Gastrocnemius medialis (tissue), 4 donors: ENCODE measurements around the gene RNF214. TPM values are rescaled to one million over a fixed set of nuclear protein-coding genes. Genes with fewer than 3 reads are reported as not detected.

ENCODE experiments used
- ATAC-seq, 2 donors: fragments of 150-250 bp; one replicate each; pipeline ENCODE4 v1.9.1; 2016
- DNase-seq, 2 donors: peaks; one replicate each; pipeline ENCODE4 v3.0.0-alpha.2; 2019
- H3K27ac ChIP-seq, 4 donors: fragments of 200-600 bp; sonication (generic); 1 replicate in 1 of 4; 2 replicates in 3 of 4; pipeline ENCODE4 v1.5.1; 2016 to 2018; ENCODE audit warnings: mild to moderate bottlenecking in 2 of 4, moderate library complexity in 1 of 4
- H3K27me3 ChIP-seq, 3 donors: fragments of 200-600 bp; sonication (generic) in 2 of 3; 1 replicate in 1 of 3; 2 replicates in 2 of 3; pipeline versions ENCODE4 v1.5.1 to v1.6.0; 2016 to 2019; ENCODE audit warnings: mild to moderate bottlenecking in 1 of 3, moderate library complexity in 1 of 3
- H3K36me3 ChIP-seq, 2 donors: fragments of 200-600 bp; sonication (generic) in 1 of 2; one replicate each; pipeline ENCODE4 v1.5.1; 2017 to 2018
- H3K4me1 ChIP-seq, 2 donors: fragments of 200-600 bp; sonication (generic) in 1 of 2; one replicate each; pipeline ENCODE4 v1.5.1; 2016 to 2017; ENCODE audit warnings: mild to moderate bottlenecking in 2 of 2
- H3K4me3 ChIP-seq, 4 donors: fragments of 200-600 bp; sonication (generic) in 3 of 4; 1 replicate in 1 of 4; 2 replicates in 3 of 4; pipeline ENCODE4 v1.5.1; 2016 to 2019; ENCODE audit warnings: mild to moderate bottlenecking in 2 of 4
- H3K9me3 ChIP-seq, 3 donors: fragments of 200-600 bp; sonication (generic) in 2 of 3; 1 replicate in 1 of 3; 2 replicates in 2 of 3; pipeline ENCODE4 v1.5.1; 2016 to 2019
- POLR2A ChIP-seq, 2 donors: fragments of 450-650 bp; IDR thresholded peaks; one replicate each; pipeline ENCODE4 v1.6.1; 2017; ENCODE audit warnings: antibody characterized with exemption in 2 of 2, mild to moderate bottlenecking in 2 of 2, moderate library complexity in 2 of 2
- in situ Hi-C, 4 donors: fragments of 200-750 bp; cut with MboI; loops; one replicate each; pipeline versions ENCODE4 v1.15.0 to v1.8.0; 2017; ENCODE audit warnings: low sequenced_read_pairs in 4 of 4
- intact Hi-C: fragments of 100-400 bp; cut with DNase I; formaldehyde crosslinking; loops from one replicate; pipeline ENCODE4 v1.15.1; 2023; ENCODE audit warnings: low total_unique reads
- total RNA-seq, 4 donors: library from RNA; depleted of rRNA; stranded (reverse); fragments of >200 nt; gene quantifications; one replicate each; pipeline versions ENCODE4 v1.1.0 to v1.2.3, GENCODE V29; 2016
- TF ChIP-seq, protein P1 (sequence below), 5 experiments: fragments of 450-650 bp in 3 of 5; fragments of 200-600 bp in 2 of 5; sonication (generic) in 2 of 5; IDR thresholded peaks in 4 of 5; conservative IDR thresholded peaks in 1 of 5; 1 replicate in 4 of 5; 2 replicates in 1 of 5; pipeline ENCODE4 v1.5.1; 2016 to 2019; ENCODE audit warnings: antibody characterized with exemption in 5 of 5, mild to moderate bottlenecking in 3 of 5, moderate library complexity in 3 of 5

The RNF214 gene
- total RNA-seq, 4 donors from 2014 or later, result 17.1 to 22.7 (median 19.9) TPM

GRCh38 chr11:117281159-117281558, 48.7 kb downstream of the RNF214 start:
- in situ Hi-C loops, result no loop called here
- ATAC-seq (no peak), DNase-seq (no peak)
- intact Hi-C loops, result no loop called here
- Histone ChIP-seq H3K27me3 (no peaks in the 10 kb centered on the region), H3K36me3 (peaks cover 0 to 67% of the 10 kb centered on the region in 2 donors), H3K9me3 (no peaks in the 10 kb centered on the region), H3K4me1 (no peaks in the 10 kb centered on the region), H3K4me3 (no peak overlapping the region), H3K27ac (no peak overlapping the region)
- no peak for TF ChIP-seq POLR2A (IDR thresholded peaks at IDR 0.05)
- TF ChIP-seq, protein P1, sequence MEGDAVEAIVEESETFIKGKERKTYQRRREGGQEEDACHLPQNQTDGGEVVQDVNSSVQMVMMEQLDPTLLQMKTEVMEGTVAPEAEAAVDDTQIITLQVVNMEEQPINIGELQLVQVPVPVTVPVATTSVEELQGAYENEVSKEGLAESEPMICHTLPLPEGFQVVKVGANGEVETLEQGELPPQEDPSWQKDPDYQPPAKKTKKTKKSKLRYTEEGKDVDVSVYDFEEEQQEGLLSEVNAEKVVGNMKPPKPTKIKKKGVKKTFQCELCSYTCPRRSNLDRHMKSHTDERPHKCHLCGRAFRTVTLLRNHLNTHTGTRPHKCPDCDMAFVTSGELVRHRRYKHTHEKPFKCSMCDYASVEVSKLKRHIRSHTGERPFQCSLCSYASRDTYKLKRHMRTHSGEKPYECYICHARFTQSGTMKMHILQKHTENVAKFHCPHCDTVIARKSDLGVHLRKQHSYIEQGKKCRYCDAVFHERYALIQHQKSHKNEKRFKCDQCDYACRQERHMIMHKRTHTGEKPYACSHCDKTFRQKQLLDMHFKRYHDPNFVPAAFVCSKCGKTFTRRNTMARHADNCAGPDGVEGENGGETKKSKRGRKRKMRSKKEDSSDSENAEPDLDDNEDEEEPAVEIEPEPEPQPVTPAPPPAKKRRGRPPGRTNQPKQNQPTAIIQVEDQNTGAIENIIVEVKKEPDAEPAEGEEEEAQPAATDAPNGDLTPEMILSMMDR (IDR thresholded peaks at IDR 0.05 in 4 of 5, conservative IDR thresholded peaks at IDR 0.05 in 1 of 5), result no peak

DNA sequence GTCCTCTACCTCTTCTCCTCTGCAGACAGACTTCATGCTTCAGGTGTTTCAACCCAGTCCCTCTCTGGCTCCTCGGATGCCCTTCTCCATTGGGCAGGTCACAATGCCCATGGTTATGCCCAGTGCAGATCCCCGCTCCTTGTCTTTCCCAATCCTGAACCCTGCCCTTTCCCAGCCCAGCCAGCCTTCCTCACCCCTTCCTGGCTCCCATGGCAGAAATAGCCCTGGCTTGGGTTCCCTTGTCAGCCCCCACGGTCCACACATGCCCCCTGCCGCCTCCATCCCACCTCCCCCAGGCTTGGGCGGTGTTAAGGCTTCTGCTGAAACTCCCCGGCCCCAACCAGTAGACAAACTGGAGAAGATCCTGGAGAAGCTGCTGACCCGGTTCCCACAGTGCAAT, 49.4 kb downstream of the RNF214 start:
- H3K27ac ChIP-seq, result no peak overlapping the region
- ATAC-seq (no peak), DNase-seq (no peak)
- peaks cover 0 to 74% of the 10 kb centered on the region in 2 donors for H3K36me3 ChIP-seq
- H3K9me3 ChIP-seq, result no peaks in the 10 kb centered on the region
- intact Hi-C loops (no loop called here), in situ Hi-C loops (no loop called here)
- no peaks in the 10 kb centered on the region for H3K27me3 ChIP-seq
- no peak for TF ChIP-seq POLR2A (IDR thresholded peaks at IDR 0.05)
- TF ChIP-seq, protein P1 (IDR thresholded peaks at IDR 0.05 in 4 of 5, conservative IDR thresholded peaks at IDR 0.05 in 1 of 5), result no peak
- no peak overlapping the region for H3K4me3 ChIP-seq
- H3K4me1 ChIP-seq, result no peaks in the 10 kb centered on the region

DNA sequence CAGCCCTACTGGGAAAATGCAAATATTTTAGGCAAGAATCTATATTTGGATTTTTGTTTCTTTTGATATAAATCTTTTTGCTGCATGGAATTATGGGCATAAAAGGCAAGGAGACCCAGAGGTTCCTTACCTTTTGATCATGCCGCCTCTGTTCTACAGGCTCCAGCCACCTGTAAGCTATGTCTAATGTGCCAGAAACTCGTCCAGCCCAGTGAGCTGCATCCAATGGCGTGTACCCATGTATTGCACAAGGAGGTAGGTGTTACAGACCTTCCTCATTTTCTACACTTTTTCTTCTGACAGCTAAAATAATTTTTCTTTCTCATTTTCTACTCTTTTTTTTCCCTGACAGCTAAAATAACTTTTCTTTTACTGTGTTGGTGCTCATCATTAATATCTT, 50.5 kb downstream of the RNF214 start:
- intact Hi-C loops, result no loop called here
- Histone ChIP-seq H3K27me3 (no peaks in the 10 kb centered on the region), H3K9me3 (no peaks in the 10 kb centered on the region), H3K4me1 (no peaks in the 10 kb centered on the region), H3K27ac (no peak overlapping the region), H3K4me3 (no peak overlapping the region), H3K36me3 (peaks cover 0 to 81% of the 10 kb centered on the region in 2 donors)
- TF ChIP-seq, protein P1 (IDR thresholded peaks at IDR 0.05 in 4 of 5, conservative IDR thresholded peaks at IDR 0.05 in 1 of 5), result no peak
- no peak for TF ChIP-seq POLR2A (IDR thresholded peaks at IDR 0.05)
- ATAC-seq (no peak), DNase-seq (no peak)
- in situ Hi-C loops, result no loop called here

- H3K4me3 ChIP-seq, result no peak overlapping the region
- DNase-seq, result no peak
- H3K27ac ChIP-seq, result no peak overlapping the region
- H3K36me3 ChIP-seq, result peaks cover 0 to 91% of the 10 kb centered on the region in 2 donors
- ATAC-seq, result no peak
- in situ Hi-C loops (no loop called here), intact Hi-C loops (no loop called here)
- TF ChIP-seq POLR2A (IDR thresholded peaks at IDR 0.05), result no peak
- TF ChIP-seq, protein P1 (IDR thresholded peaks at IDR 0.05 in 4 of 5, conservative IDR thresholded peaks at IDR 0.05 in 1 of 5), result no peak
- H3K4me1 ChIP-seq, result no peaks in the 10 kb centered on the region
- no peaks in the 10 kb centered on the region for H3K27me3 ChIP-seq
- H3K9me3 ChIP-seq, result no peaks in the 10 kb centered on the region
Measured at GRCh38 chr11:117284053-117284452, 51.6 kb downstream of the RNF214 start.

DNA sequence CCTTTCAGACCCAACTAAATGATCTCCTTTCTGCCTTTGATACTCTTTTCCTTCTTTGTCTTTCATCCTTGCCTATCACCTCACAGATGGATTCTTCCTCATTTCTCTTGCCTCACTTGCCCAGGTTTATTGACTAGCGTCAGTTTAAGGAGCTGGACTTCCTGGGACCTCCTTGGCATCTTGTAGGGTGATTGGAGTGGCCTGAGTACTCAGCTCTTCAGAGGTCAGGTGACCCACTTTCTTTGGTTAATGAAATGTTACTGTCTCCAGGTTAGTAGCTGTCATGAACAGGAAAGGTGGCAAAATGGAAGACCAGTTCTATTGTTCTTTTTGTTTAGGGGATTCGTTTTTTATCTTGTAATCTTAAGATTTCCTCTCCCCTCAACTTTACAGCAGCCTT, 54.1 kb downstream of the RNF214 start:
- Histone ChIP-seq H3K27me3 (no peaks in the 10 kb centered on the region), H3K4me3 (no peak overlapping the region), H3K27ac (no peak overlapping the region), H3K4me1 (no peaks in the 10 kb centered on the region), H3K36me3 (peaks cover 0 to 93% of the 10 kb centered on the region in 2 donors), H3K9me3 (no peaks in the 10 kb centered on the region)
- TF ChIP-seq, protein P1 (IDR thresholded peaks at IDR 0.05 in 4 of 5, conservative IDR thresholded peaks at IDR 0.05 in 1 of 5), result no peak
- TF ChIP-seq POLR2A (IDR thresholded peaks at IDR 0.05), result no peak
- in situ Hi-C loops, result no loop called here
- no peak for DNase-seq
- intact Hi-C loops, result no loop called here
- no peak for ATAC-seq
